HEK293T (cell line): ENCODE measurements around the gene SNN.

ENCODE experiments used
- ARNT ChIP-seq: fragments of 450-650 bp; IDR thresholded peaks from 2 replicates; pipeline ENCODE4 v1.6.1; 2017; ENCODE audit warnings: mild to moderate bottlenecking
- BHLHE40 ChIP-seq: fragments of 450-650 bp; IDR thresholded peaks from 2 replicates; pipeline ENCODE4 v1.6.1; 2016; ENCODE audit warnings: mild to moderate bottlenecking, moderate library complexity, borderline replicate concordance
- SP1 ChIP-seq: fragments of 450-650 bp; IDR thresholded peaks from 2 replicates; pipeline ENCODE4 v1.6.1; 2017
- TARDBP ChIP-seq: fragments of 450-650 bp; IDR thresholded peaks from 2 replicates; pipeline ENCODE4 v1.6.1; 2016

DNA sequence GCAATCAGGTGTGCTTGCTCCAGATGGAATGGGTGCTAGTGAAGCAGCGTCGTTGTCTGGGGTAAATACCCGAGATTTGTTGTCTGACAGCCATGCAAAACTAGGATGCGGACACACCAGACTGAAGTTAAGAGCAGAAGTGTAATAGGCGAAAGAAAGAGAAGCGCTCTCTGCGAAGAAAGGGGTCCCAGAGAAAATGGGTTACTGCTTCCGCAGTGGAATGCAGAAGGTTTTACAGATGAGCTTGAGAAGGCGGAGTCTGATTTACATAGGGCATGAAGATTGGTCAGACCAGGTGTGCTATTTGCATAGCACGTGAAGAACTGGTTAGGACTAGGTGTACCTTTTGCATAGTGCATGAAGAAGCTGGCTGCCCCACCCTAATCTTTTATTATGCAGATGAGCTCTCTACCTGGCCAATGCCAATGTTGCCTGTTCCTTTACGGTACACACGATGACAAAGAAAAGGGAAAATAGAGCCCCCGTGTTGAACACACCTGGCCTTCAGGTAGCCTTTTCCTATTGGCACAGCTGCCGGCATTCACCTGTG is 32.0 kb upstream of the SNN start:
- TF ChIP-seq SP1: no peak
- no peak for TF ChIP-seq BHLHE40
- no peak for TF ChIP-seq ARNT
- TF ChIP-seq TARDBP: no peak
